ENCODE data around the gene GTF2A1.

DNA sequence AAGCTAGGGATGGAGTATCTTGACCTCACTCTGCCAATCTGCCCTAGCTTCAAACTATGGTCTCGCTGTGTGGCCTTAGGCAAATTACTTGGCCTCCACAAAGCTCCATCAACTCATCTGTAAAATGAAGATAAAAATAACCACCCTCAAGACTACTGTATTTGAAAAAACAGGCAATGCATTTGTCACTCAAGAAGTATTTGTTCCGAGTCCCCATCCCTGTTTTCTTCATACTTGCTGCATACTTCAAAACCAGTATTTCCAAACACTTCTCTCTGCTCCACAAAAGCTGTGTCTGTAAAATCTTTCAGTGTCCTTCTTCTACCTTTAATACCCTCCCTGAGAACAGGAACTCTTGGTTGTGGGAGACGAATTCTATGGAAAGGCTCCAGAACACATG lies 47.9 kb downstream of the GTF2A1 start:
- TF ChIP-seq, protein P1, sequence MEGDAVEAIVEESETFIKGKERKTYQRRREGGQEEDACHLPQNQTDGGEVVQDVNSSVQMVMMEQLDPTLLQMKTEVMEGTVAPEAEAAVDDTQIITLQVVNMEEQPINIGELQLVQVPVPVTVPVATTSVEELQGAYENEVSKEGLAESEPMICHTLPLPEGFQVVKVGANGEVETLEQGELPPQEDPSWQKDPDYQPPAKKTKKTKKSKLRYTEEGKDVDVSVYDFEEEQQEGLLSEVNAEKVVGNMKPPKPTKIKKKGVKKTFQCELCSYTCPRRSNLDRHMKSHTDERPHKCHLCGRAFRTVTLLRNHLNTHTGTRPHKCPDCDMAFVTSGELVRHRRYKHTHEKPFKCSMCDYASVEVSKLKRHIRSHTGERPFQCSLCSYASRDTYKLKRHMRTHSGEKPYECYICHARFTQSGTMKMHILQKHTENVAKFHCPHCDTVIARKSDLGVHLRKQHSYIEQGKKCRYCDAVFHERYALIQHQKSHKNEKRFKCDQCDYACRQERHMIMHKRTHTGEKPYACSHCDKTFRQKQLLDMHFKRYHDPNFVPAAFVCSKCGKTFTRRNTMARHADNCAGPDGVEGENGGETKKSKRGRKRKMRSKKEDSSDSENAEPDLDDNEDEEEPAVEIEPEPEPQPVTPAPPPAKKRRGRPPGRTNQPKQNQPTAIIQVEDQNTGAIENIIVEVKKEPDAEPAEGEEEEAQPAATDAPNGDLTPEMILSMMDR (IDR thresholded peaks at IDR 0.05): no peak
- TF ChIP-seq POLR2A (IDR thresholded peaks at IDR 0.05): no peak
